ENCODE data around the gene HSFX3.
"Not testable (repeated sequence)": the region's sequence is repeated elsewhere in the genome, so short reads cannot be mapped to it uniquely, and the experiment has no call there.

DNA sequence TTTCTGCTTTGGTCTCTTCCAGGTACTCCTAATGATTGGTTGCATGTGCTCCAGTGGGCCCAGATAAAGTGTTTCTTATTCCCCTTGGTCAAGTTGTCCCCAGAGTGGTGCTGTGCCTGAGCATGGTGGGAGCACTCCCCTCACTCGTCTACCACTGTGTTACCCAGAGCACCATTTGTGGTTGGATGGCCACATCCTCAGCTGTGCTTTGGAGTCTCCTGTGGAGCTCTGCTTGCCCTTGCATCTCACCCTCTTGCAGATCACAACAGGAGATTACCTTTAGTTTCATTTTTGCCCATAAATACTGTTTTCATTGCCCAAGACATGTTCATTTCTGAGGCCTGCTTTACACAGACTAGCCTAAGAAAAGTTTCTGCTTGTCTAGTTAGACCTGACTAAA is 730 bp upstream of the HSFX3 start:
- not testable (repeated sequence) for TF ChIP-seq EZH2 (IDR thresholded peaks at IDR 0.05; ENCODE audit: borderline replicate concordance, insufficient read depth, low read depth, low read length, poor library complexity, severe bottlenecking); CTCF (IDR thresholded peaks at IDR 0.05)
